Right lobe of liver (tissue), 4 donors: ENCODE measurements around the gene SLCO2A1.
"Not testable (repeated sequence)": the region's sequence is repeated elsewhere in the genome, so short reads cannot be mapped to it uniquely, and the experiment has no call there.

Source experiments
- CTCF ChIP-seq, 4 donors: fragments of 200-600 bp in 3 of 4; fragments of 450-650 bp in 1 of 4; IDR thresholded peaks; one replicate each; pipeline versions ENCODE4 v1.5.1 to v1.8.0; 2016 to 2022; ENCODE audit warnings: antibody characterized with exemption in 4 of 4, mild to moderate bottlenecking in 2 of 4
- POLR2A ChIP-seq: fragments of 450-650 bp; IDR thresholded peaks from one replicate; pipeline ENCODE4 v1.6.1; 2017; ENCODE audit warnings: antibody characterized with exemption, mild to moderate bottlenecking
- donor health status: DM: no; HTN: no; CAD: no.
- donor health status: DM: no; HTN: no; CAD: no.
- donor health status: DM: no; HTN: yes; CAD: no.

GRCh38 chr3:134070281-134070680, 40.6 kb upstream of the SLCO2A1 start:
- not testable (repeated sequence) for TF ChIP-seq CTCF (IDR thresholded peaks at IDR 0.05); POLR2A
